ENCODE data around the gene SEPTIN8. TPM values are rescaled to one million over a fixed set of nuclear protein-coding genes. Genes with fewer than 3 reads are reported as not detected.

SEPTIN8 gene
- total RNA-seq, 2 donors from 2014 or later, result 8.0 to 8.8 TPM

DNA sequence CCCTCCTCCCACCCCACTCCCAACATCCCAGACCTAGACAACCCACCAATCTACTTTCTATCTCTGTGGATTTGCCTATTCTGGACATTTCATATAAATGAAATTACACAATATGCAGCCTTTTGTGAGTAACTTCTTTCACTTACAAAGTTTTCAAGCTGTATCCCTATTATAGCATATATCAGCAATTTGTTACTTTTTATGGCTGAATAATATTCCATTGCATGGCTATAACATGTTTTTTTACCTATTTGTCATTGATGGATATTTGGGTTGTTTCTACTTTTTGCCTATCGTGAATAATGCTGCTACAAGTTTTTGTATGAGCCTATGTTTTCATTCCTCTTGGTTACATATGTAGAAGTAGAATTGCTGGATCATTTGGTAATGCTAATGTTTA is 37.8 kb downstream of the SEPTIN8 start:
- no peak for DNase-seq
- Mint-ChIP-seq H3K4me1 (peaks cover 30% of the 10 kb centered on the region), H3K36me3 (ENCODE audit: low read depth) (peaks cover 4% of the 10 kb centered on the region), H3K27ac (no peak overlapping the region), H3K4me3 (no peak overlapping the region), H3K27me3 (no peaks in the 10 kb centered on the region)
- H3K9me3 ChIP-seq (ENCODE audit: control insufficient read depth, low read length, poor library complexity, severe bottlenecking), result no peaks in the 10 kb centered on the region
- ATAC-seq, result no peak

DNA sequence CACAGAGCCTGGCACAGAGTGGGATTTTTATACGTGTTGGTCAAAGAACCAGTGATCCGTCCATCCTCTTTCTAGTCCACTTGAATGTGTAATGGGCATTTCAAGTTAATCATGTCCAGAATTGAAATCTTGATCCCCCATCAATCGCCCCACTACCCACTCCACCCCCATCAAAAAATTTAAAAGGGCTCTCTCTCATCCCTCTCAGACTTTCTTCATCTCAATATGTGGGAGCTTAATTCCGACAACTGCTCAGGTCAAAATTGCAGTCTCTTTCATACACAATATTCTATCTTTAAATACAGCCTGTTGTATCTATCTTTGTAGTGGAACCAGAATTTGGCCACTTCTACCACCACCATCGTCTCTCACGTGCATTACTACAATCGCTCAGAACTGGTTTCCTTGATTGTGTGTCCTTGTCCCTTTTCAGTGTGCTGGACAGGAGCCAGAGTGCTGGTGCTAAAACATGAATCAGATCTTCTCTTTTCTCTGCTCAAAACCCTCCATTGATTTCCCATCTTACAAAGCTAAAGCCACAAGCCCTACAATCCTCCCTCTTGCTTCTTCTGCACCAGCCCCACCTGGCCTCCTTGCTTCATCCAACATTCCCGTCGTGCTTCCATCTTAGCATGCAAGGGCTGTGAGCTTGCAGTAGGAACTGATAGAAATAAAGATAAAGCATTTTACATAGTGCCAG is 38.9 kb downstream of the SEPTIN8 start:
- ATAC-seq (no peak), DNase-seq (no peak)
- H3K36me3 Mint-ChIP-seq (ENCODE audit: low read depth), result peaks cover 8% of the 10 kb centered on the region
- peak overlapping the region; percentile 55 for H3K4me3 Mint-ChIP-seq
- H3K9me3 ChIP-seq (ENCODE audit: control insufficient read depth, low read length, poor library complexity, severe bottlenecking), result no peaks in the 10 kb centered on the region
- peak overlapping the region; percentile 89 for H3K27ac Mint-ChIP-seq
- H3K27me3 Mint-ChIP-seq, result no peaks in the 10 kb centered on the region
- peaks cover 33% of the 10 kb centered on the region for H3K4me1 Mint-ChIP-seq

DNA sequence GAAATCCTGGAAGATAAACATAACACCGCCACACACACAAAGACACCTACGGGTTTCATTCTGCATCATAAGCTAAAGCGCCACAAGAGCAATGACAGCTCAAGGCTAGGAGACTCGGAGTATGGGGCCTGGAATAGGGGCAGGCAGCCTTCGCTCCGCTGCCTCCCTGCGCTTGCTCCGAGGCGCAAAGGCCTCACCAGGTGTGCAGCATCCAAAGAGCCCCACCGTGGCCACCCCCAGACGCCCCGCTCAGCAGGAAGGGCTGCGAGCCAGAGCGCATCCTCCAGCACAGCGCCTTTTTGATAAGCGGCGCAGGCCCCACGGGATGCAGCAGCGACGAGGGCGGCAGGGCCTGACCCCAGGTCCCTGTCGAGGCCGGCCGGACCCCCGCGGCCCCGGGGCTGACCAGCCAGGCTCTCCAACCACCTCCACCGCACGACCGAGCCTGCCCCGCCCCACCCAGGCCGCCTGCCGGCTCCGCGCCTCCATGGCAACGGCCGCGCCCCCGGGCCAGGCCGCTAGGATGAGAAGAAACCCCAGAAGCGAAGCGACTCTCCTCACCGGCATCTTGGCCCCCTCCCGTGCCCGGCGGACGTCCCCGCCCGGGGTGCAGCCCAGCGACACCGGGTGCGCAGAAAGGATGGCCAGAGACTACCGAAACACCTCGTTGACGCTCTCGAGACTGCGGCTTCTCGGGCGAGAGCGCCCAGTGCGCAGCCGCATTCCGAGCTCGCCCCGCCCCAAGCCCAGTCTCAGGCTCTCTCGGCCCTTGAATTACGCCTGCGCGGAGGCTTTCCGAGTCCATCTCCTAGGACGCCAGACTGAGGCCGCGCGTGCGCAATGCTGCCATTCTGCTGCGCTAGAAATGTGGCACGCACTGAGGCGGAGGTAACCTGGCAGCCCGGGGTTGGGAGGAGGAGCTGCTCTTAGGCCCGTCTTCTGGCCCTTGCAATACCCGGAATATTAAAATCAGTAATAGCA is 39.9 kb downstream of the SEPTIN8 start, which contains the start of gene KIF3A:
TSS of gene KIF3A (minus strand) at position 694 of the 981 bp plus-strand sequence. CDS start at position 567, 127 bp downstream.
- H3K9me3 ChIP-seq (ENCODE audit: control insufficient read depth, low read length, poor library complexity, severe bottlenecking), result no peaks in the 10 kb centered on the region
- DNase-seq (peak; percentile 97 to 98 (median 98)), ATAC-seq (peak; percentile 90)
- Mint-ChIP-seq H3K36me3 (ENCODE audit: low read depth) (peaks cover 8% of the 10 kb centered on the region), H3K27ac (peak within 1 kb of the TSS; percentile 89), H3K4me3 (peak within 1 kb of the TSS; percentile 94), H3K27me3 (no peaks in the 10 kb centered on the region), H3K4me1 (peaks cover 33% of the 10 kb centered on the region)

DNA sequence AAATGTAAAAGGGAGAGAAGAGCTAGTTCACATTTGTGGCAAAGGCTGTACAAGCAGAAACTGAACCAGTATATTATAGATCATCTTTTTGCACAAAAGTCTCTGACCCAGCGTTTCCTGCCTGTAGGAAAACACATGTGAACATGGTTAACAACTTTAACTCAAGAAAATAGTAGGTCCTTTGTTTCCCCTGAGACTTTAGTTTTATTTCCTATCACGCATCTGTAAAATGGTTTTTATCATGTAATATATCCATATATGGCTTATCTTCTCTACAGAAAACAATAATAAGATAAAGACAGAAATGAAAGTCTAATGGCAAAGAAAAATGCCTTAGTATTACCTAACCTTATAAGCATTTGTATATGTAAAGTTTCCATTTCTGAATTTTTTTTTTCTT is 42.4 kb downstream of the SEPTIN8 start:
- peaks cover 34% of the 10 kb centered on the region for H3K4me1 Mint-ChIP-seq
- H3K4me3 Mint-ChIP-seq, result no peak overlapping the region
- ATAC-seq (no peak), DNase-seq (no peak)
- no peaks in the 10 kb centered on the region for H3K27me3 Mint-ChIP-seq
- peaks cover 6% of the 10 kb centered on the region for H3K36me3 Mint-ChIP-seq (ENCODE audit: low read depth)
- no peaks in the 10 kb centered on the region for H3K9me3 ChIP-seq (ENCODE audit: control insufficient read depth, low read length, poor library complexity, severe bottlenecking)
- H3K27ac Mint-ChIP-seq, result no peak overlapping the region

DNA sequence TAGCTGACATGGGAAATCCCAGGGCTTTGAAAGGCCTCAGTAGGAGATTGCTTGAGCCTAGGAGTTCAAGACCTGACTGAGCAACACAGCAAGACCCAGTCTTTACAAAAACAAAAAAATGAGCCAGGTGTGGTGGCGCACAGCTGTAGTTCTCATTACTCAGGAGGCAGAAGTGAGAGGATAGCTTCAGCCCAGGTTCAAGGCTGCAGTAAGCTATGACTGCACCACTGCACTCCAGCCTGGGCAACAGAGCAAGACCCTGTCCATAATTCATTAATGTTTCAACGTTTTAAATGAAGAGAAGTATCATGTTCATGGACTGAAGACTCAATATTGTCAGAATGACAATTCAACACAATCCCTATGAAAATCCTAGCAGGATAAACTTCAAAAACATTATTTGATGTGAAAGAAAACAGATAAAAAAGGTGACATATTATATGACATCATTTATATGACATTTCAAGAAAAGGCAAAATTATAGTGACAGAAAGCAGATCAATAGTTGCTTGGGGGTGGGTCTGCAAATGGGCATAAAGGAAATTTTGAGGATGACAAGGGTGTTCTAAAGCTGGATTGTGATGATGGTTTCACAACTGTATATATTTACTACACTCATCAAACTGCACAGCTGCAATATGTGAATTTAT is 43.4 kb downstream of the SEPTIN8 start:
- Mint-ChIP-seq H3K4me3 (no peak overlapping the region), H3K4me1 (peaks cover 34% of the 10 kb centered on the region), H3K27ac (no peak overlapping the region), H3K27me3 (no peaks in the 10 kb centered on the region), H3K36me3 (ENCODE audit: low read depth) (peaks cover 8% of the 10 kb centered on the region)
- no peaks in the 10 kb centered on the region for H3K9me3 ChIP-seq (ENCODE audit: control insufficient read depth, low read length, poor library complexity, severe bottlenecking)
- ATAC-seq (no peak), DNase-seq (no peak)

DNA sequence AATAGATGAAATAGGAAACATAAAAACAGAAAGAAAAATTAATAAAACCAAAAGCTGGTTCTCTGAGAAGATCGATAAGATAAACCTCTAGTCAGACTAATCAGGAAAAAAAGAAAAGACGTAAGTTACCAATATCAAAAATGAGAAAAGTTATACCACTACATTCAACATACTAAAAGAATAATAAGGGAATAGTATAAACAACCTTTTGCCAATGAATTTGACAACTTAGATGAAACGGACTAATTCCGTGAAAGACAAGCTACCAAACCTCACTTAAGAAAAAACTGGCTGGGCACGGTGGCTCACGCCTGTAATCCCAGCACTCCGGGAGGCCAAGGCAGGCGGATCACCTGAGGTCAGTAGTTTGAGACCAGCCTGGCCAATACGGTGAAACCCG is 47.1 kb downstream of the SEPTIN8 start:
- H3K9me3 ChIP-seq (ENCODE audit: control insufficient read depth, low read length, poor library complexity, severe bottlenecking), result no peaks in the 10 kb centered on the region
- Mint-ChIP-seq H3K4me3 (no peak overlapping the region), H3K4me1 (peaks cover 12% of the 10 kb centered on the region), H3K27ac (no peak overlapping the region), H3K36me3 (ENCODE audit: low read depth) (peaks cover 14% of the 10 kb centered on the region), H3K27me3 (no peaks in the 10 kb centered on the region)
- no peak for DNase-seq
- no peak for ATAC-seq

DNA sequence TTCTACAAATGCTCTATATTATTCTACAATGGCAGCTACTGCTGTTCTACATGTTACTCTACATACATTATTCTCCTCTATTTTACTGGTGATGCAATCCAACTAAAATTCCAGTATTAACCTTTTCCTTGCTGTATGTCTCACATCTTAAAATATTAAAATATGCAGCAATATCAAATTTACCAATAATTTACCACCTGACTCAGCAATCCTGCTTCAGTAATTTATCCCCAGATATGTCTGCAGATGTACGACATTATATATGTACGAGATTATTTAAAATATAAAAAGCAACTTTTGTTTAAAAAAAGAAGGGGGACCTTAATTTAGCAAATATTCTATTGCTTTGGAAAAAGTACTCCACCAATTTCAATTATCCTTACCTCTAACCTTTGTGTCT is 51.3 kb downstream of the SEPTIN8 start:
- Mint-ChIP-seq H3K27me3 (no peaks in the 10 kb centered on the region), H3K27ac (no peak overlapping the region)
- no peak for ATAC-seq

DNA sequence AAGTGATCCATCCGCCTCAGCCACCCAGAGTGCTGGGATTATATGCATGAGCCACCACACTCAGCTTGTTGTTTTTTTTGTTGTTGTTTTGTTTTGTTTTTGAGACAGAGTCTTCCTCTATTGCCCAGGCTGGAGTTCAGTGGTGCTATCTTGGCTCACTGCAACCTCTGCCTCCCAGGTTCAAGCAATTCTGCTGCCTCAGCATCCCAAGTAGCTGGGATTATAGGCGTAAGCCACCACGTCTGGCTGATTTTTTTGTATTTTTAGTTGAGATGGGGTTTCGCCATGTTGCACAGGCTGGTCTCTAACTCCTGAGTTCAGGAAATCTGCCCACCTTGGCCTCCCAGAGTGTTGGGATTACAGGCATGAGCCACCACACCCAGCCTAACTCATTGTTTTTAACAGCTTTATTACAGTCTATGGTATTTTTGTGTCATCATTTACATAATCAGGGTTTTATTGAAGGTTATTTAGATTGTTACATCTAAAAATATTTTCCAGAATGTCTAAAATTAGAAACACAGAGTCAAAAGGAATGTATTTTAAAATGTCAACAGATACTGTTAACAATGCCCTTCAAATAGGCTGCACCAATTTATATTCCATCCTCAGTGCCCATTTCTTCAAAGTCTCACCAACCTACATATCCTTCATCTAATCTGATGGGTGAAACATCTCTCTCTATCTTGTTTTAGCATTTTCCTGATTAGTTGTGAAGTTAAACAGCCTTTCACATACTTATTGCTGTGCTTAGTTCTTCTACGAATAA is 58.3 kb downstream of the SEPTIN8 start:
- H3K27ac Mint-ChIP-seq, result no peak overlapping the region
- H3K9me3 ChIP-seq (ENCODE audit: control insufficient read depth, low read length, poor library complexity, severe bottlenecking), result no peaks in the 10 kb centered on the region
- no peak for ATAC-seq
- no peaks in the 10 kb centered on the region for H3K36me3 Mint-ChIP-seq (ENCODE audit: low read depth)
- no peaks in the 10 kb centered on the region for H3K4me1 Mint-ChIP-seq
- no peak for DNase-seq
- no peak overlapping the region for H3K4me3 Mint-ChIP-seq
- H3K27me3 Mint-ChIP-seq, result no peaks in the 10 kb centered on the region

More for the DNA sequence above, 51.3 kb downstream of the SEPTIN8 start:
- no peaks in the 10 kb centered on the region for H3K9me3 ChIP-seq (ENCODE audit: control insufficient read depth, low read length, poor library complexity, severe bottlenecking)
- peaks cover 10% of the 10 kb centered on the region for H3K36me3 Mint-ChIP-seq (ENCODE audit: low read depth)
- H3K4me1 Mint-ChIP-seq, result peaks cover 9% of the 10 kb centered on the region
- no peak overlapping the region for H3K4me3 Mint-ChIP-seq
- no peak for DNase-seq

DNA sequence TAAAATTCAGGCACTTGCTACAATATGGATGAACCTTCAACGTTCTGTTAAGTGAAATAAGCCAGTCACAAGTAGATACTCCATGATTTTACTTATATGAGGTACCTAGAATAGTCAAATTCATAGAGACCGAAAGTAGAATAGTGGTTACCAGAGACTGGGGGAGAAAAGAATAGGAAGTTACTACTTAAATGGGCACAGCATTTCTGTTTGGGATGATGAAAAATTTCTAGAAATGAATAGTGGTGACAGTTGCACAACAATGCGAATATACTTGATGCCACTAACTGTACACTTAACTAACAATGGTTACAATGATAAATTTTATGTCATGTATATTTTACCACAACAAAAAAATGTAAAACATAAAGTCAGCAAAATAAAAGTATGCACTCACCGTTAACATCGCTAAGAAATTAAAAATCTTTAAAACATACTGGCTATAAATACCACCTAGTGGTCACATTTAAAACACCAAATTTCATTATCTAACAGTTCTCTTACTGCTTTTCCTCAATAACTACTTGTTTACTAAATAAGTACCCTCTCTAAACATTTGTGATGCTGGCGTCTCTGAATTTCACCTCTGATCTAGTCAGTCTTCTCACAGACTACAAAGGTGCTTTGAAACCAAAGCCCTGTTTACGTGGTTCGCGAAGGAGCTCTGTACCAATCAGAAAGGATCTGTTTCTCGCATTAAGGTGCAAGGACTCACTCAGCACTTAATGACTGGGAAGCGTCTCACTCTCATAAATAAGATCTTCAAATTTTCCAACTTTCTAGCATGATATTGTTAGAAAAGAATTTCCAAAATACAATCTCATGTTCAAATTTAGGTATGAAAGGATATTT is 62.4 kb downstream of the SEPTIN8 start:
- ATAC-seq (peak; percentile 32), DNase-seq (no peak)
- Mint-ChIP-seq H3K4me3 (no peak overlapping the region), H3K27me3 (no peaks in the 10 kb centered on the region), H3K36me3 (ENCODE audit: low read depth) (peaks cover 3% of the 10 kb centered on the region), H3K27ac (no peak overlapping the region), H3K4me1 (peaks cover 2% of the 10 kb centered on the region)
- no peaks in the 10 kb centered on the region for H3K9me3 ChIP-seq (ENCODE audit: control insufficient read depth, low read length, poor library complexity, severe bottlenecking)

DNA sequence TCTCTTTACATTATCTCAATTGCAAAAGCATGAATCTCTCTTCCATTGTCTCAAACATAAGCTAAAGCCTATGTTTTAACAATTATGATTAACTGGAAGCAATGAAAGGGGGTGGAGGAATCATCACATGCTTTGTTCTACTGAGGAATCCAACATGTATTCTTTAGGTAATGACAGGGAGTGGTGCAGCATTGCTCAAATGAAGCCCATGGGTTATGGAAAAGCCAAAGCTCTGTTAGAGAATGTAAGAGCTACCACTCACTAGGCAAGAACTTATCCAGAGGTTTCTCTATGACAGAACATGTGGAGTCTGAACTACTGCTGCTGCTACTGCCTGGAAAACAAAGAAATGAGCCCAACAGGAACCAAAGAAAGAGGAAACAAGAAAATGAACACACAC is 68.4 kb downstream of the SEPTIN8 start:
- H3K36me3 Mint-ChIP-seq (ENCODE audit: low read depth), result peaks cover 5% of the 10 kb centered on the region
- DNase-seq (no peak), ATAC-seq (no peak)
- H3K4me3 Mint-ChIP-seq, result no peak overlapping the region
- H3K9me3 ChIP-seq (ENCODE audit: control insufficient read depth, low read length, poor library complexity, severe bottlenecking), result no peaks in the 10 kb centered on the region
- H3K4me1 Mint-ChIP-seq, result peaks cover 5% of the 10 kb centered on the region
- no peak overlapping the region for H3K27ac Mint-ChIP-seq
- H3K27me3 Mint-ChIP-seq, result no peaks in the 10 kb centered on the region

DNA sequence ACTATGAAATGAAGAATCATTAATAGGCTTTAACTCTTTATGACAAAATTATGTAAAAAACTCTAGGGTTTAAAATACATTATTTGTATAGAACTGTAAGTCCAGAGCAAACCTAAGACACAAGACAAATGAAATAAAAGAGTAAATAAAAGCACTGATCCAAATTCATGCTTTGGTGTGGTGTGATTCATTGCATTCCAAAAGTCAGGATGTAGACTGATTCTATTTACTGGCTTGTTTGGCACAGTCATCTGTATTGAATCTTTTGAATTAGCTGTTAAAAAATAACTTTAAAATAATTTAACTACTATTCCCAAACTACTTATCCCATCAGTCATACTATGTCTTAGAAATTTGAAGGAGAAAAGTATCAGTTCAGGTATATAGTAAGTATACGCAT is 72.2 kb downstream of the SEPTIN8 start:
- DNase-seq (no peak), ATAC-seq (no peak)
- Mint-ChIP-seq H3K36me3 (ENCODE audit: low read depth) (peaks cover 7% of the 10 kb centered on the region), H3K4me3 (no peak overlapping the region), H3K27me3 (no peaks in the 10 kb centered on the region), H3K27ac (no peak overlapping the region), H3K4me1 (peaks cover 3% of the 10 kb centered on the region)
- no peaks in the 10 kb centered on the region for H3K9me3 ChIP-seq (ENCODE audit: control insufficient read depth, low read length, poor library complexity, severe bottlenecking)
